ENCODE results near the gene CYB5R3.
"Not testable (repeated sequence)": the region's sequence is repeated elsewhere in the genome, so short reads cannot be mapped to it uniquely, and the experiment has no call there.

Gene CYB5R3

DNA sequence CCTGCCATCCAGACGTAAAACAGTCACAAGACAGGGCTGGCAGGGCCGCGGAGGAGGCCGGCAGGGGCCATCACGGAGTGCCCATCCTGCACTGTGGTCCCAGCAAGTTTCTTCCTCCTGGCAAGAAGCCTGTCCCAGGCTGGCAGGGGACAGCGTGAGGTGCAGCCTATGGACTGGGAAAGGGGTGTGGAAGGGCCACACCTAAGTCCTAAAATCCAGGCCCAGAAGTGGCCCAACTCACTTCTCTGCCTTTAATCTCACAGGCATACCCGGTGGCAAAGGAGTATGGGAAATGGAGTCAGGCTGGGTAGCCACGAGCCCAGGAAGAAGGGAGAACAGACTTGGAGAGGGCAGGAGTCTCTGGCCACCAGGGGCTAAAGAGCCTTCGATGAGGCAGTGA is 78.6 kb downstream of the CYB5R3 start:
- not testable (repeated sequence) for DNase-seq (ENCODE audit: low read depth in 2 of 2)

DNA sequence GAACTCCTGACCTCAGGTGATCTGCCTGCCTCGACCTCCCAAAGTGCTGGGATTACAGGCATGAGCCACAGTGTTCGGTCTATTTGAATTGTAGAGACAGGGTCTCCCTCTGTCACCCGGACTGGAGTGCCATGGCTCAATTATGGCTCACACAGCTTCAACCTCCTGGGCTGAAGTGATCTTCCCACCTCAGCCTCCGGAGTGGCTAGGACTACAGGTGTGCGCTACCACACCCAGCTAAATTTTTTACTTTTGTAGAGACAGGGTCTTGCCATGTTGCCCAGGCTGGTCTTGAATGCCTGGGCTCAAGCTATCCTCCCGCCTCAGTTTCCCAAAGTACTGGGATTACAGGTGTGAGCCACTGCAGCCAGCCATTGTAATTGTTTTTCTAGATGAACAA is 81.2 kb downstream of the CYB5R3 start:
- not testable (repeated sequence) for DNase-seq (ENCODE audit: low read depth in 2 of 2)

Measured in fibroblast of skin of left biceps (primary cell).